ENCODE results near the gene MLLT3. TPM values are rescaled to one million over a fixed set of nuclear protein-coding genes. Genes with fewer than 3 reads are reported as not detected.
A peak's percentile ranks its signal among the peaks of the same experiment; 100 is the strongest.

Gene MLLT3
- total RNA-seq, 1 experiment from 2014 or later: 7.0 TPM

DNA sequence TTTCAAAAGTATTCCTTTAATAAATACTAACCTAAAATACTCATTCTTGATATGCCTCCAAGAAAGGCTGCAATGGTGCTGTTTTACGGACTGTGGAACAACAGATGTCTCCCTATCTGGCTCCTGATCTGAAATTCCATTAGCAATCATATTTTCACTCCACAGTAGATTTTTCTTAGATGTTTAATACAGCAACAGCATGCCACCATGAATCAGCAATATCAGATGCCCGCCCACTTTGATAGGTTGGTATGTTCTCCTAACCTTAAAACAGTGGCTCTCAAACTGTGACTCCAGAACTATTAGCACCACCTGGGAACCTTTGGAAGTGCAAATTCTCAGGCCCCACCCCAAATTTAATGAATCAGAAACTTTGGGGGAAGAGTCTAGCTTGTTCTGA is 110.2 kb downstream of the MLLT3 start (continued):
- no peak for TF ChIP-seq GABPB1 (CRISPR knock-in tag; IDR thresholded peaks at IDR 0.05)

DNA sequence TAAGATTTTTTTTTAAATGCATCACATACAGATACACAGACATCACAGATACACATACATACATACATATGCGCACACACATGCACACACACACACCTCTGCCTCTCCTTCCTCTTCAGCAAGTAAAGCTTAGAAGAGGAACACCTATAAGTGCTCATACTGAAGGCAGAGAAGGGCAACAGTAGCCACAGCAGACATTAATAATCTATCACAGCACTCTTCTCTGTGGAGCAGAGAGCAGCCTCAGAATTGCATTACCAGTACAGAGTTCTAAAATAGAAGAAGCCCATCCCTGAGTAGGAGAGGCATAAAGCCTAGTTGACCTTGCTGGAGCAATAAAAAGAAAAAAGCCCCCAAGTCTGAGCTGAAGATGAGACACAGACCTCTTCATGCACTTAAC is 110.6 kb downstream of the MLLT3 start:
- H3K4me1 Mint-ChIP-seq: peaks cover 17% of the 10 kb centered on the region
- POLR2A ChIA-PET: no interaction called here

DNA sequence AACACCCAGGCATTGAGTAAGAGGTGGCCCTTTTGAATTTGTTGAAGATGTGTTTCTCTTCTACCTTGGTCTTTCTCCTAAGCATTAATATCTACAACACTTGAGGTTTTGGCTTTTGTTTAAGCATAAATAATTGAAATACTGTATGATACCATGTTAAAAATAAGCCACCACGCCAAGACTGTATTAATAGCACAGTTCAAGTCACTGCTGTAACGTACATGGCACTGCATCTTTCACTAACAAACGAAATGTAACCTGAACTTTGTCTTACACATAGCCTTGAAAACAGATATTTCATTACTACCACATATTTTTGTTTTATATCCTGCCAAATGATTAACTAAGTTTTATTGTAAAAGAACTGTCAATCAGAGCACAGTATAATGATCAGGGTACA is 112.8 kb downstream of the MLLT3 start:
- Mint-ChIP-seq H3K36me3 (peaks cover 2% of the 10 kb centered on the region; the same call in 1 of the 2 replicates), H3K4me1 (peaks cover 19% of the 10 kb centered on the region), H3K27me3 (ENCODE audit: low read depth) (no peaks in the 10 kb centered on the region), H3K9me3 (peaks cover 4% of the 10 kb centered on the region), H3K27ac (no peak overlapping the region), H3K4me3 (no peak overlapping the region)
- POLR2A ChIA-PET: no interaction called here
- no peak for DNase-seq (ENCODE audit: low spot score)
- CTCF ChIA-PET: no interaction called here
- no peak for ATAC-seq
- no peak for TF ChIP-seq ZNF138 (CRISPR knock-in tag; conservative IDR thresholded peaks at IDR 0.05)
- TF ChIP-seq, protein P1, sequence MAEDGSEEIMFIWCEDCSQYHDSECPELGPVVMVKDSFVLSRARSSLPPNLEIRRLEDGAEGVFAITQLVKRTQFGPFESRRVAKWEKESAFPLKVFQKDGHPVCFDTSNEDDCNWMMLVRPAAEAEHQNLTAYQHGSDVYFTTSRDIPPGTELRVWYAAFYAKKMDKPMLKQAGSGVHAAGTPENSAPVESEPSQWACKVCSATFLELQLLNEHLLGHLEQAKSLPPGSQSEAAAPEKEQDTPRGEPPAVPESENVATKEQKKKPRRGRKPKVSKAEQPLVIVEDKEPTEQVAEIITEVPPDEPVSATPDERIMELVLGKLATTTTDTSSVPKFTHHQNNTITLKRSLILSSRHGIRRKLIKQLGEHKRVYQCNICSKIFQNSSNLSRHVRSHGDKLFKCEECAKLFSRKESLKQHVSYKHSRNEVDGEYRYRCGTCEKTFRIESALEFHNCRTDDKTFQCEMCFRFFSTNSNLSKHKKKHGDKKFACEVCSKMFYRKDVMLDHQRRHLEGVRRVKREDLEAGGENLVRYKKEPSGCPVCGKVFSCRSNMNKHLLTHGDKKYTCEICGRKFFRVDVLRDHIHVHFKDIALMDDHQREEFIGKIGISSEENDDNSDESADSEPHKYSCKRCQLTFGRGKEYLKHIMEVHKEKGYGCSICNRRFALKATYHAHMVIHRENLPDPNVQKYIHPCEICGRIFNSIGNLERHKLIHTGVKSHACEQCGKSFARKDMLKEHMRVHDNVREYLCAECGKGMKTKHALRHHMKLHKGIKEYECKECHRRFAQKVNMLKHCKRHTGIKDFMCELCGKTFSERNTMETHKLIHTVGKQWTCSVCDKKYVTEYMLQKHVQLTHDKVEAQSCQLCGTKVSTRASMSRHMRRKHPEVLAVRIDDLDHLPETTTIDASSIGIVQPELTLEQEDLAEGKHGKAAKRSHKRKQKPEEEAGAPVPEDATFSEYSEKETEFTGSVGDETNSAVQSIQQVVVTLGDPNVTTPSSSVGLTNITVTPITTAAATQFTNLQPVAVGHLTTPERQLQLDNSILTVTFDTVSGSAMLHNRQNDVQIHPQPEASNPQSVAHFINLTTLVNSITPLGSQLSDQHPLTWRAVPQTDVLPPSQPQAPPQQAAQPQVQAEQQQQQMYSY (CRISPR knock-in tag; IDR thresholded peaks at IDR 0.05): no peak
- TF ChIP-seq, protein P2, sequence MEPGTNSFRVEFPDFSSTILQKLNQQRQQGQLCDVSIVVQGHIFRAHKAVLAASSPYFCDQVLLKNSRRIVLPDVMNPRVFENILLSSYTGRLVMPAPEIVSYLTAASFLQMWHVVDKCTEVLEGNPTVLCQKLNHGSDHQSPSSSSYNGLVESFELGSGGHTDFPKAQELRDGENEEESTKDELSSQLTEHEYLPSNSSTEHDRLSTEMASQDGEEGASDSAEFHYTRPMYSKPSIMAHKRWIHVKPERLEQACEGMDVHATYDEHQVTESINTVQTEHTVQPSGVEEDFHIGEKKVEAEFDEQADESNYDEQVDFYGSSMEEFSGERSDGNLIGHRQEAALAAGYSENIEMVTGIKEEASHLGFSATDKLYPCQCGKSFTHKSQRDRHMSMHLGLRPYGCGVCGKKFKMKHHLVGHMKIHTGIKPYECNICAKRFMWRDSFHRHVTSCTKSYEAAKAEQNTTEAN (CRISPR knock-in tag; IDR thresholded peaks at IDR 0.05): no peak
- TF ChIP-seq, protein P3, sequence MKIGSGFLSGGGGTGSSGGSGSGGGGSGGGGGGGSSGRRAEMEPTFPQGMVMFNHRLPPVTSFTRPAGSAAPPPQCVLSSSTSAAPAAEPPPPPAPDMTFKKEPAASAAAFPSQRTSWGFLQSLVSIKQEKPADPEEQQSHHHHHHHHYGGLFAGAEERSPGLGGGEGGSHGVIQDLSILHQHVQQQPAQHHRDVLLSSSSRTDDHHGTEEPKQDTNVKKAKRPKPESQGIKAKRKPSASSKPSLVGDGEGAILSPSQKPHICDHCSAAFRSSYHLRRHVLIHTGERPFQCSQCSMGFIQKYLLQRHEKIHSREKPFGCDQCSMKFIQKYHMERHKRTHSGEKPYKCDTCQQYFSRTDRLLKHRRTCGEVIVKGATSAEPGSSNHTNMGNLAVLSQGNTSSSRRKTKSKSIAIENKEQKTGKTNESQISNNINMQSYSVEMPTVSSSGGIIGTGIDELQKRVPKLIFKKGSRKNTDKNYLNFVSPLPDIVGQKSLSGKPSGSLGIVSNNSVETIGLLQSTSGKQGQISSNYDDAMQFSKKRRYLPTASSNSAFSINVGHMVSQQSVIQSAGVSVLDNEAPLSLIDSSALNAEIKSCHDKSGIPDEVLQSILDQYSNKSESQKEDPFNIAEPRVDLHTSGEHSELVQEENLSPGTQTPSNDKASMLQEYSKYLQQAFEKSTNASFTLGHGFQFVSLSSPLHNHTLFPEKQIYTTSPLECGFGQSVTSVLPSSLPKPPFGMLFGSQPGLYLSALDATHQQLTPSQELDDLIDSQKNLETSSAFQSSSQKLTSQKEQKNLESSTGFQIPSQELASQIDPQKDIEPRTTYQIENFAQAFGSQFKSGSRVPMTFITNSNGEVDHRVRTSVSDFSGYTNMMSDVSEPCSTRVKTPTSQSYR (CRISPR knock-in tag; IDR thresholded peaks at IDR 0.05): no peak

More for the DNA sequence above, 110.6 kb downstream of the MLLT3 start:
- peaks cover 4% of the 10 kb centered on the region for H3K9me3 Mint-ChIP-seq
- H3K4me3 Mint-ChIP-seq: no peak overlapping the region
- CTCF ChIA-PET: interaction anchor here (1.0 kb wide), 1 partner anchor 13 kb away, joined by 4 read pairs; no protein-coding TSS in a partner anchor
- TF ChIP-seq ZBTB21 (CRISPR knock-in tag; IDR thresholded peaks at IDR 0.05; ENCODE audit: borderline replicate concordance) (no peak), ETV6 (CRISPR knock-in tag; IDR thresholded peaks at IDR 0.05) (no peak), NFE2L1 (CRISPR knock-in tag; IDR thresholded peaks at IDR 0.05) (no peak), TEAD4 (CRISPR knock-in tag; IDR thresholded peaks at IDR 0.05) (no peak), RELA (CRISPR knock-in tag; IDR thresholded peaks at IDR 0.05; ENCODE audit: borderline replicate concordance) (no peak), ZNF671 (CRISPR knock-in tag; IDR thresholded peaks at IDR 0.05) (no peak), ATF1 (CRISPR knock-in tag; IDR thresholded peaks at IDR 0.05) (no peak), KAT7 (CRISPR knock-in tag; IDR thresholded peaks at IDR 0.05; ENCODE audit: borderline replicate concordance) (no peak), CREM (CRISPR knock-in tag; IDR thresholded peaks at IDR 0.05) (no peak)
- TF ChIP-seq, protein P4, sequence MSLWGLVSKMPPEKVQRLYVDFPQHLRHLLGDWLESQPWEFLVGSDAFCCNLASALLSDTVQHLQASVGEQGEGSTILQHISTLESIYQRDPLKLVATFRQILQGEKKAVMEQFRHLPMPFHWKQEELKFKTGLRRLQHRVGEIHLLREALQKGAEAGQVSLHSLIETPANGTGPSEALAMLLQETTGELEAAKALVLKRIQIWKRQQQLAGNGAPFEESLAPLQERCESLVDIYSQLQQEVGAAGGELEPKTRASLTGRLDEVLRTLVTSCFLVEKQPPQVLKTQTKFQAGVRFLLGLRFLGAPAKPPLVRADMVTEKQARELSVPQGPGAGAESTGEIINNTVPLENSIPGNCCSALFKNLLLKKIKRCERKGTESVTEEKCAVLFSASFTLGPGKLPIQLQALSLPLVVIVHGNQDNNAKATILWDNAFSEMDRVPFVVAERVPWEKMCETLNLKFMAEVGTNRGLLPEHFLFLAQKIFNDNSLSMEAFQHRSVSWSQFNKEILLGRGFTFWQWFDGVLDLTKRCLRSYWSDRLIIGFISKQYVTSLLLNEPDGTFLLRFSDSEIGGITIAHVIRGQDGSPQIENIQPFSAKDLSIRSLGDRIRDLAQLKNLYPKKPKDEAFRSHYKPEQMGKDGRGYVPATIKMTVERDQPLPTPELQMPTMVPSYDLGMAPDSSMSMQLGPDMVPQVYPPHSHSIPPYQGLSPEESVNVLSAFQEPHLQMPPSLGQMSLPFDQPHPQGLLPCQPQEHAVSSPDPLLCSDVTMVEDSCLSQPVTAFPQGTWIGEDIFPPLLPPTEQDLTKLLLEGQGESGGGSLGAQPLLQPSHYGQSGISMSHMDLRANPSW (CRISPR knock-in tag; conservative IDR thresholded peaks at IDR 0.05; ENCODE audit: low read depth): no peak
- TF ChIP-seq, protein P5, sequence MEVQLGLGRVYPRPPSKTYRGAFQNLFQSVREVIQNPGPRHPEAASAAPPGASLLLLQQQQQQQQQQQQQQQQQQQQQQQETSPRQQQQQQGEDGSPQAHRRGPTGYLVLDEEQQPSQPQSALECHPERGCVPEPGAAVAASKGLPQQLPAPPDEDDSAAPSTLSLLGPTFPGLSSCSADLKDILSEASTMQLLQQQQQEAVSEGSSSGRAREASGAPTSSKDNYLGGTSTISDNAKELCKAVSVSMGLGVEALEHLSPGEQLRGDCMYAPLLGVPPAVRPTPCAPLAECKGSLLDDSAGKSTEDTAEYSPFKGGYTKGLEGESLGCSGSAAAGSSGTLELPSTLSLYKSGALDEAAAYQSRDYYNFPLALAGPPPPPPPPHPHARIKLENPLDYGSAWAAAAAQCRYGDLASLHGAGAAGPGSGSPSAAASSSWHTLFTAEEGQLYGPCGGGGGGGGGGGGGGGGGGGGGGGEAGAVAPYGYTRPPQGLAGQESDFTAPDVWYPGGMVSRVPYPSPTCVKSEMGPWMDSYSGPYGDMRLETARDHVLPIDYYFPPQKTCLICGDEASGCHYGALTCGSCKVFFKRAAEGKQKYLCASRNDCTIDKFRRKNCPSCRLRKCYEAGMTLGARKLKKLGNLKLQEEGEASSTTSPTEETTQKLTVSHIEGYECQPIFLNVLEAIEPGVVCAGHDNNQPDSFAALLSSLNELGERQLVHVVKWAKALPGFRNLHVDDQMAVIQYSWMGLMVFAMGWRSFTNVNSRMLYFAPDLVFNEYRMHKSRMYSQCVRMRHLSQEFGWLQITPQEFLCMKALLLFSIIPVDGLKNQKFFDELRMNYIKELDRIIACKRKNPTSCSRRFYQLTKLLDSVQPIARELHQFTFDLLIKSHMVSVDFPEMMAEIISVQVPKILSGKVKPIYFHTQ (CRISPR knock-in tag; IDR thresholded peaks at IDR 0.05): no peak
- TF ChIP-seq, protein P6, sequence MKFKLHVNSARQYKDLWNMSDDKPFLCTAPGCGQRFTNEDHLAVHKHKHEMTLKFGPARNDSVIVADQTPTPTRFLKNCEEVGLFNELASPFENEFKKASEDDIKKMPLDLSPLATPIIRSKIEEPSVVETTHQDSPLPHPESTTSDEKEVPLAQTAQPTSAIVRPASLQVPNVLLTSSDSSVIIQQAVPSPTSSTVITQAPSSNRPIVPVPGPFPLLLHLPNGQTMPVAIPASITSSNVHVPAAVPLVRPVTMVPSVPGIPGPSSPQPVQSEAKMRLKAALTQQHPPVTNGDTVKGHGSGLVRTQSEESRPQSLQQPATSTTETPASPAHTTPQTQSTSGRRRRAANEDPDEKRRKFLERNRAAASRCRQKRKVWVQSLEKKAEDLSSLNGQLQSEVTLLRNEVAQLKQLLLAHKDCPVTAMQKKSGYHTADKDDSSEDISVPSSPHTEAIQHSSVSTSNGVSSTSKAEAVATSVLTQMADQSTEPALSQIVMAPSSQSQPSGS (CRISPR knock-in tag; IDR thresholded peaks at IDR 0.05; ENCODE audit: borderline replicate concordance, low read depth): no peak
- TF ChIP-seq, protein P7, sequence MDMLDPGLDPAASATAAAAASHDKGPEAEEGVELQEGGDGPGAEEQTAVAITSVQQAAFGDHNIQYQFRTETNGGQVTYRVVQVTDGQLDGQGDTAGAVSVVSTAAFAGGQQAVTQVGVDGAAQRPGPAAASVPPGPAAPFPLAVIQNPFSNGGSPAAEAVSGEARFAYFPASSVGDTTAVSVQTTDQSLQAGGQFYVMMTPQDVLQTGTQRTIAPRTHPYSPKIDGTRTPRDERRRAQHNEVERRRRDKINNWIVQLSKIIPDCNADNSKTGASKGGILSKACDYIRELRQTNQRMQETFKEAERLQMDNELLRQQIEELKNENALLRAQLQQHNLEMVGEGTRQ (CRISPR knock-in tag; IDR thresholded peaks at IDR 0.05): no peak
- TF ChIP-seq, protein P8, sequence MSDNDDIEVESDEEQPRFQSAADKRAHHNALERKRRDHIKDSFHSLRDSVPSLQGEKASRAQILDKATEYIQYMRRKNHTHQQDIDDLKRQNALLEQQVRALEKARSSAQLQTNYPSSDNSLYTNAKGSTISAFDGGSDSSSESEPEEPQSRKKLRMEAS (CRISPR knock-in tag; IDR thresholded peaks at IDR 0.05): no peak
- DNase-seq (ENCODE audit: low spot score): no peak
- no peak overlapping the region for H3K27ac Mint-ChIP-seq
- peaks cover 2% of the 10 kb centered on the region; the same call in 1 of the 2 replicates for H3K36me3 Mint-ChIP-seq
- peak; percentile 41; the same call in 1 of the 2 replicates for ATAC-seq
- H3K27me3 Mint-ChIP-seq (ENCODE audit: low read depth): no peaks in the 10 kb centered on the region
